Stimulated activated CD8-positive, alpha-beta memory T cell treated with anti-CD3 and anti-CD28 coated beads, Interleukin-15, amount 100 ng/mL, for 1 hour (primary cell): ENCODE data around the gene SDHC.
"Not testable (repeated sequence)": the region's sequence is repeated elsewhere in the genome, so short reads cannot be mapped to it uniquely, and the experiment has no call there.

Source experiments
- DNase-seq: peaks from one replicate; pipeline ENCODE4 v3.0.0-alpha.2; 2020; ENCODE audit warnings: low read depth

The SDHC gene

GRCh38 chr1:161311595-161312181 lies 2.5 kb upstream of the SDHC start:
- DNase-seq: no peak

GRCh38 chr1:161313554-161314200 lies 504 bp upstream of the SDHC start:
- no peak for DNase-seq

- DNase-seq: not testable (repeated sequence)
Observed at GRCh38 chr1:161315841-161316674, 1.9 kb downstream of the SDHC start.

GRCh38 chr1:161324020-161324419 lies 9.8 kb downstream of the SDHC start:
- no peak for DNase-seq

GRCh38 chr1:161330346-161330745 lies 16.2 kb downstream of the SDHC start:
- no peak for DNase-seq

- DNase-seq: no peak
Observed at GRCh38 chr1:161333166-161333565, 19.0 kb downstream of the SDHC start.

GRCh38 chr1:161335796-161336195 lies 21.6 kb downstream of the SDHC start:
- DNase-seq: no peak

- DNase-seq: no peak
Observed at GRCh38 chr1:161342177-161342576, 28.0 kb downstream of the SDHC start.

GRCh38 chr1:161342821-161343220 lies 28.6 kb downstream of the SDHC start:
- no peak for DNase-seq

- DNase-seq: no peak
Observed at GRCh38 chr1:161350671-161351070, 36.5 kb downstream of the SDHC start.

- DNase-seq: no peak
Observed at GRCh38 chr1:161351482-161351881, 37.3 kb downstream of the SDHC start.

- no peak for DNase-seq
Observed at GRCh38 chr1:161357073-161357472, 42.9 kb downstream of the SDHC start.

- no peak for DNase-seq
Observed at GRCh38 chr1:161359291-161359690, 45.1 kb downstream of the SDHC start.

GRCh38 chr1:161364332-161364731 lies 50.2 kb downstream of the SDHC start:
- DNase-seq: no peak

- DNase-seq: no peak
Observed at GRCh38 chr1:161365207-161365606, 51.0 kb downstream of the SDHC start.

- no peak for DNase-seq
Observed at GRCh38 chr1:161367684-161368400, 53.7 kb downstream of the SDHC start, which contains the start of gene CFAP126. Gene CFAP126, minus strand, starts transcription at chr1:161367876. Its CDS starts 8 bp downstream, at chr1:161367868.

GRCh38 chr1:161373442-161373841 lies 59.3 kb downstream of the SDHC start:
- DNase-seq: no peak

GRCh38 chr1:161374373-161374772 lies 60.2 kb downstream of the SDHC start:
- no peak for DNase-seq

- no peak for DNase-seq
Observed at GRCh38 chr1:161378014-161378413, 63.8 kb downstream of the SDHC start.

GRCh38 chr1:161379071-161379470 lies 64.9 kb downstream of the SDHC start:
- DNase-seq: no peak

GRCh38 chr1:161381707-161382106 lies 67.5 kb downstream of the SDHC start:
- no peak for DNase-seq
